ENCODE data around the gene CCL24.
"Not testable (repeated sequence)": the region's sequence is repeated elsewhere in the genome, so short reads cannot be mapped to it uniquely, and the experiment has no call there.

GRCh38 chr7:75783058-75783457 lies 30.5 kb downstream of the CCL24 start:
- TF ChIP-seq POLR2AphosphoS5, POLR2A, CTCF (IDR thresholded peaks at IDR 0.05): not testable (repeated sequence)

Measured in transverse colon (tissue), 4 donors.